PFSK-1 (cell line): Measurements from ENCODE around the gene TPRA1.

Experiments used
- POLR2AphosphoS5 ChIP-seq: IDR thresholded peaks from 2 replicates; pipeline ENCODE4 v1.6.1; 2012; ENCODE audit warnings: low read depth, mild to moderate bottlenecking, control low read depth, low read length, moderate library complexity
- SIN3A ChIP-seq: IDR thresholded peaks from 2 replicates; pipeline ENCODE4 v1.6.1; 2012; ENCODE audit warnings: mild to moderate bottlenecking, low read length, moderate library complexity, borderline replicate concordance; ENCODE audit not compliant: insufficient read depth
- TAF1 ChIP-seq: IDR thresholded peaks from 2 replicates; pipeline ENCODE4 v1.6.1; 2012; ENCODE audit warnings: low read length, control low read depth, borderline replicate concordance; ENCODE audit not compliant: insufficient read depth
- TF ChIP-seq, protein P1 (sequence below), 2 experiments: IDR thresholded peaks; 2 replicates each; pipeline versions ENCODE4 v1.6.1 to v1.8.0; 2011 to 2012; ENCODE audit warnings: low read depth in 2 of 2, low read length in 2 of 2, control low read depth in 1 of 2, inconsistent platforms in 1 of 2, mild to moderate bottlenecking in 1 of 2, moderate library complexity in 1 of 2; ENCODE audit not compliant: insufficient read depth in 1 of 2

DNA sequence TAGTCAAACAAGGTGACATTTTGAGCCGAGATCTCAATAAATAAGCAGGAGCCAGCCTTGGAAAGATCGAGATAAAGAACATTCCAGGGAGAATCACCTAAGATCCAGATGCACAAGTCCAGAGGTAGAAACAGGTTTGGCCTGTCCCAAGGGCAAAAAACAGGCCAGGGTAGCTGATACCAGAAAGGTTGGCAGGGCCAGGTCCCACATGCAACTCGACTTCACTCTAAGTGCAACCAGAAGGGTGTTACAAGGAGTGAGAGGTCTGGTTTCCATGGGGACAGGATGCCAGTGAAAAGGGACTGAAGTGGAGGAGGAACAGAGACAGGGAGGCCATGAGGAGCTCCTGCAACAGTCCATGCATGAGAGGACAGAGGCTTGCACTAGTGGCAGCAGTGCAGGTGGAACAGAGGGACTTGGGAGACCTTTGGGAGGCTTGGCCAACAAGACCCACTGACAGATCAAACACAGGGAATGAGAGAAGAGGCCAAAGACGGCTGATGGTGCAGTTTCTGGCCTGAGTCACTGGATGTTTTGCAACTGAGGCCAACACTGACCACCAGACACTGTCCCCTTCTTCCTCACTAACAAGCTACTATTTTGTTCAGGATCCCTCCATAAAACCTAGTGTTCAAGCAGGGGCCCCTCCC, 5.2 kb downstream of the TPRA1 start:
- TF ChIP-seq POLR2AphosphoS5 = no peak
- TF ChIP-seq TAF1 = no peak
- TF ChIP-seq, protein P1, sequence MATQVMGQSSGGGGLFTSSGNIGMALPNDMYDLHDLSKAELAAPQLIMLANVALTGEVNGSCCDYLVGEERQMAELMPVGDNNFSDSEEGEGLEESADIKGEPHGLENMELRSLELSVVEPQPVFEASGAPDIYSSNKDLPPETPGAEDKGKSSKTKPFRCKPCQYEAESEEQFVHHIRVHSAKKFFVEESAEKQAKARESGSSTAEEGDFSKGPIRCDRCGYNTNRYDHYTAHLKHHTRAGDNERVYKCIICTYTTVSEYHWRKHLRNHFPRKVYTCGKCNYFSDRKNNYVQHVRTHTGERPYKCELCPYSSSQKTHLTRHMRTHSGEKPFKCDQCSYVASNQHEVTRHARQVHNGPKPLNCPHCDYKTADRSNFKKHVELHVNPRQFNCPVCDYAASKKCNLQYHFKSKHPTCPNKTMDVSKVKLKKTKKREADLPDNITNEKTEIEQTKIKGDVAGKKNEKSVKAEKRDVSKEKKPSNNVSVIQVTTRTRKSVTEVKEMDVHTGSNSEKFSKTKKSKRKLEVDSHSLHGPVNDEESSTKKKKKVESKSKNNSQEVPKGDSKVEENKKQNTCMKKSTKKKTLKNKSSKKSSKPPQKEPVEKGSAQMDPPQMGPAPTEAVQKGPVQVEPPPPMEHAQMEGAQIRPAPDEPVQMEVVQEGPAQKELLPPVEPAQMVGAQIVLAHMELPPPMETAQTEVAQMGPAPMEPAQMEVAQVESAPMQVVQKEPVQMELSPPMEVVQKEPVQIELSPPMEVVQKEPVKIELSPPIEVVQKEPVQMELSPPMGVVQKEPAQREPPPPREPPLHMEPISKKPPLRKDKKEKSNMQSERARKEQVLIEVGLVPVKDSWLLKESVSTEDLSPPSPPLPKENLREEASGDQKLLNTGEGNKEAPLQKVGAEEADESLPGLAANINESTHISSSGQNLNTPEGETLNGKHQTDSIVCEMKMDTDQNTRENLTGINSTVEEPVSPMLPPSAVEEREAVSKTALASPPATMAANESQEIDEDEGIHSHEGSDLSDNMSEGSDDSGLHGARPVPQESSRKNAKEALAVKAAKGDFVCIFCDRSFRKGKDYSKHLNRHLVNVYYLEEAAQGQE (IDR thresholded peaks at IDR 0.05; ENCODE audit: insufficient read depth in 1 of 2, low read depth in 2 of 2, low read length in 2 of 2) = no peak
- TF ChIP-seq SIN3A = no peak
